GM18526 (cell line): ENCODE measurements around the gene PROCA1.

Source experiments
- POLR2A ChIP-seq: IDR thresholded peaks from 3 replicates; pipeline ENCODE4 v1.6.1; 2011; ENCODE audit not compliant: insufficient read length; ENCODE audit errors: extremely low read depth

The PROCA1 gene, protein sequence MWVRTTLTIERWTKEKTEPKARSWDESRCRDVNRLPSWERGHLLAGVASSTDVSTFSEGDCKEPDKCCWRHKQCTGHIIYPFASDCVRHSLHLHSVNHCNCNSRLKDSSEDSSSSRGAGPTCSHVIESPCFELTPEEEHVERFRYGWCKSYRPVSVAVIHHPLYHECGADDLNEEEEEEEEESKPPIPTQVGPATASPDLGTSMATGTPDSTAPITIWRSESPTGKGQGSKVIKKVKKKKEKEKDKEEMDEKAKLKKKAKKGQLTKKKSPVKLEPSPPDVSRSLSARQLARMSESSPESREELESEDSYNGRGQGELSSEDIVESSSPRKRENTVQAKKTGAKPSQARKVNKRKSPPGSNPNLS

DNA sequence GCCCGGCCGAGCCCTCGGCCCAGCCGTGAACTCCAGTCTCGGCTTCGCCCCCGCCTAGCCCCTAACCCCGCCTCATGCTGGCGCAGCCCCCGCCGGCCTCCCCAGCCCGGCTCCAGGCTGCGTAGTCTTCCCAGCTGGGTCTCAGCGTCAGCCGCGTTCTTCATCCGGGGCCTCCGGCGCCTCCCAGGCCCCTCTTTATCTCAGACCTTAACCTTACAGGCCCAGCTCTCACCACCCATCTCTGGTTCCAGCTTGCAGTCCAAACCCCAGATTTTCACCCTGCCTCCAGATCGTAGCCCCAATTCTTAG is at the start of gene PROCA1:
Gene PROCA1 (minus strand): TSS at position 166 of the 309 bp plus-strand sequence. CDS start 228 bp downstream, outside the sequence.
- TF ChIP-seq POLR2A, result no peak

DNA sequence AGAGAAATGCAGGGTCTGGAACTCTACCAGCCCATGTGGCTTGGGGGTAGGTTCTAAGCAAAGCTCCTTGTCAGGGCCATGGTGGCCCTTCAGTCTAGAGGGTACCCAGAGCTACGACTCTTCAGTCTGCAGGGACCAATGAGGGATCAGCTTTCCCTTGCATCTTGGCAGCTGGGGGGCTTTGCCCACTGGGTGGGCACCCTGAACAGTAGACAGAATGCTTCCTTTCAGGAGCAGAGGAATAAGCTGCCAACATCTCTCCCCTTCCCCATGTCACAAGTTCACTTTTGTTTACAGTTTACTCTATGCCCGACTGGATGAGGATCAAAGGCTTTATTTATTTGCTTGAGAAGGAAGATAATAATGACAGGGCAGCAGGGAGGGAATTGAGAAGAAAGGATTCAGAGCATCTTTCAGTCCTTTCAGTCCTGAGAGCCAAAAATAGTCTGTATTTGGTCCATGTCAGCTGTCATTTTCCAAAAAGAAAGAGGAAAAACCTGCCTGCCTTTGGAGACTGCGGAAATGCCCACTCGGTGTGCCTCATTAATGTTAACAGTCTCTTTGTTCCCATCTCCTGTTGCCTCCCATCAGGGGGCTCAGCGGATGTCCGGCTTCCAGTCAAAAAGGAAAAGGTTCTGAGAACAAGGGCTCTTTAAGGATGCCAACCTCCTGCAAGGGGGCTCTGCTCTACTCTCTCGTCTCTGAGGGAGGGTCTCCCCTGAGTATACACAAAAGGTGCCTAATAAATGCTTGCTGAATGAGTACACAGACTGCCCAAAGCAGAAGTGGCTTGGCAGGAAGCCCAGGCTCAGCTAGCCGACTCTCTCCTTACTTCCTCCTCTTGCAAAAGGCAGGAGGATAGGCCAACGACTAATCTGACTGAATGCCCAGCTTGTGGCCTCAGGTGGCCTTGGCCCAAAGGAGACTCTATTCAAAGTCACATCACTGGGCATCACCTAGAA is 49.2 kb upstream of the PROCA1 start:
- no peak for TF ChIP-seq POLR2A

DNA sequence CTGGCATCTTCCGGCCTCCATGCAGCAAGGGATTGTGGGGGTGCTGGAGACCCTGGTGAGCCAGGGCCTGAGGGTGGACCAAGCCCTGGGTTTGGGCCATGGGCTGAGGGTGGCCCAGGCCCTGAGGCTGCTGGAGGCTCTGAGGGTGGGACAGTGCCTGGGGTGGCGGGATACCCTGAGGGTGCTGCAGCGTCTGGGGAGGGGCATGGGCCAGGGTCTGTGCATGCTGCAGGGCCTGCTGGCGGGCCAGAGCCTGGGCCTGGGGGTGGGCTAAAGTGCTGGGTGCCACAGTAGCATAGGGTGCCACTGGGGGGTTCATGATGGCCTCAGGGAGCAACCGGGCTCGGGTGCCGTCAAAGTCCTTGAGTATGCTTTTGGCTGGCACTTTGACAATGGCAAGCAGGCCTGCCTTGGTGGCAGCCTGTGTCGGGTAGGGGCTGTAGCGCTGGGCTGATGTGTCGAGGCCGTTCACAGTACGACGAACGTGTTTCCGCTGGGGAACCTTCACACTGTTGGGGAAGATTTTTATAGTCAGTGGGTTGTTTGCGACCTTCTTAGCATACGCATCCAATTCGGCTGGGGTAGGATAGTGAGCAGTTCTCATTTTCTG is 47.7 kb upstream of the PROCA1 start:
- TF ChIP-seq POLR2A, result no peak

DNA sequence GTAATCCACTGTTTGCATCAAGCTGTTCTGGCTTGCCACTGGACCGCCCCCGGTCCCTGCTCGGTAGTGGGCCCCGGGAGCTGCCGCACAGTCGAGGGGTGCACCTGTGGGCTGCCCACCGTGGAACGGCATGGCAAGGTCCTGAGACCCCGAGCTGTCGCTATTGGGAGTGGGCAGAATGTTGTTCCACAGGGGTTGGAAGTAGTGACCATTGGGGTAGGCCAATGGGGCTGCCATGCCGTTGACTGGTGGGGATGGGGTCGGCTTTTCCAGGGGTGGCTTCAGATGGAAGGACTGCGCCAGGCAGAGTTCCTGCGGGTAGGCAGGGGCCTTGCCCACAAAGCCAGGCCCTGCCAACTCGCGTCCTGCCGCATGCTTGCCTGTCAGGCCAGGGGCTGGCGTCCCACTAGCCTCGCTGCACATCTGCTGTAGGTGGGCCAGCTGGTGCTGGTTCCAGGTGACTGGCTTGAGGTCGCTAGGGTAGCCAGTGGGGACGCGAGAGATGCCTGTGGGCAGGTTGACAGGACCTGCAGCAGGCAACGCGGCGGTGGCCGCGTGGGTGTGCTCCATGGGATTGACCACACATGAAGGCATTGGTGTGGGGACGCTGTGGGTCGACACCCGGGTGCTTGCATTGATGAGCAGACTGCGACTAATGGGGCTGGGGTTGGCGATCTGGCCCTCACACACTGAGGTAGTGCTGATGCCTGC is 46.9 kb upstream of the PROCA1 start:
- no peak for TF ChIP-seq POLR2A

DNA sequence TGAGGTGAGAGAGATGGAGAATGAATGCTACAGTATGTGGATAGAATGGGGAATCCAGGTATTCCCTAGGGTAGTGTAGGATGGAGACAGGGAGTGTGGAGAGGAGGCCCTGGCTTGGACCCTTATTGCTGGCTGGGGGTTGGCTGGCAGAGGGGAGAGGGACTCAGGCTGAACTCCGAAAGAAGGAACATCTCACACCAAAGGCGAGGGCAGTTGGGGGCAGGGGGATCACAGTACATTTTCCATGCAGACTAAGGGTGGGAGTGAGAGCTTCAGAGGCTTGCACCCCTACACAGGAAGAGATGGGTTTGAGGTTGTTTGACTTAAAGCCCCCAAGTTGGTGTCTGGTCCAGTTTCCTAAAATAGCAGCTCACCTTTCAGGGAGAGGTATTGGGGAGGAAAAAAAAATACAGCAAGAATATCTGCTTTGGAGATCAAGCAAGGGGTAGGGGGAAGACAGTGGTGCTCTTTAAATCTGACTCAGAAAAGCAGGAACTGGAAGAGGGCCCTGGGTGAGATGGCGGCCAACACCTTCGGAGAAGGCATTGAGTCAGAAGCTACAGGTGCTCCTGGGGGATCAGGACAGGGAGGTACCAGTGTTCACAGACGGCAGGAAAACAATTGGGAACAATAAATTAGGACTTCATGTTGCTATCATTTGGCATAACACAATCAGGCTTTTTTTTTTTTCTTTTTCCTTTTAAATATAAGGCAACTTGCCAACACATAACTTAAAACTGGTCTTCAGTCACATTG is 44.5 kb upstream of the PROCA1 start:
- no peak for TF ChIP-seq POLR2A

DNA sequence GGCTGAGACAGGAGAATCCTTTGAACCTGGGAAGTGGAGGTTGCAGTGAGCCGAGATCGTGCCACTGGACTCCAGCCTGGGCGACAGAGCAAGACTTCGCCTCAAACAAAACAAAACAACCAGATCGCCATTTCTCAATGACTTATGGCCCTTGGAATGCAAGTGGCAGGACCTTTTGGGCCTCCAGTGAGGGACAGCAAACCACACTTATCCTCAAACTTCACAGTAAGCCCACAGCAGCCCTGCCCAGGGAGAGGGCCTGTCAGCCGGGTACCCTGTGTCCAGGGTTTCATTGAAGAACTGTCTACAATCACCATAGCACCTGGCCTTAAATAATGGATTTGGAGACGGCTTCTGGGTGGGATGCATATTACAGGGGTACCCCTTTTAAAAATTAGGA is 43.8 kb upstream of the PROCA1 start:
- no peak for TF ChIP-seq POLR2A

DNA sequence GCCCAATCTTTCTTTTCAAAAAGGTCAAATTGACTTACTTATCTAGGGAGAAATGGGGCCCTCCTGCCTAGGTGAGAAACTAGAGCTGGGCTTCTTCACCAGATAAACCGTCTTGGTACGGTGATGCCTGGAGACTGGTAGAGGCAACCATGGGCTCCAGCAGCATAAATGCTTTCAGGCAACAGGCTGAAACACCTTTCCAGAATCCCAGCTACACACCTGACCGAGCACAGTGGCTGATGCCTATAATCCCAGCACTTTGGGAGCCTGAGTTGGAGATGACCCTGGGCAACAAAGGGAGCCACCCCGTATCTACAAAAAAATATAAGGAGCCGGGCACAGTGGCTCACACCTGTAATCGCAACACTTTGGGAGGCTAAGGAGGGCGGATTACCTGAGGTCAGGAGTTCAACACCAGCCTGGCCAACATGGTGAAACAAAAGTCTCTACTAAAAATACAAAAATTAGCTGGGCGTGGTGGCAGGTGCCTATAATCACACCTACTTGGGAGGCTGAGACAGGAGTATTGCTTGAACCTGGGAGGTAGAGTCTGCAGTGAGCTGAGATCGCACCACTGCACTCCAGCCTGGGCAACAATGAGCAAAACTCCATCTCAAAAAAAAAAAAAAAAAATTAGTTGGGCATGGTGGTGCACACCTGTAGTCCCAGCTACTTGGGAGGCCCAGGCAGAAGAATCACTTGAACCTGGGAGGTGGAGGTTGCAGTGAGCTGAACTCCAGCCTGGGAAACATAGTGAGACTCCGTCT is 40.1 kb upstream of the PROCA1 start:
- no peak for TF ChIP-seq POLR2A

DNA sequence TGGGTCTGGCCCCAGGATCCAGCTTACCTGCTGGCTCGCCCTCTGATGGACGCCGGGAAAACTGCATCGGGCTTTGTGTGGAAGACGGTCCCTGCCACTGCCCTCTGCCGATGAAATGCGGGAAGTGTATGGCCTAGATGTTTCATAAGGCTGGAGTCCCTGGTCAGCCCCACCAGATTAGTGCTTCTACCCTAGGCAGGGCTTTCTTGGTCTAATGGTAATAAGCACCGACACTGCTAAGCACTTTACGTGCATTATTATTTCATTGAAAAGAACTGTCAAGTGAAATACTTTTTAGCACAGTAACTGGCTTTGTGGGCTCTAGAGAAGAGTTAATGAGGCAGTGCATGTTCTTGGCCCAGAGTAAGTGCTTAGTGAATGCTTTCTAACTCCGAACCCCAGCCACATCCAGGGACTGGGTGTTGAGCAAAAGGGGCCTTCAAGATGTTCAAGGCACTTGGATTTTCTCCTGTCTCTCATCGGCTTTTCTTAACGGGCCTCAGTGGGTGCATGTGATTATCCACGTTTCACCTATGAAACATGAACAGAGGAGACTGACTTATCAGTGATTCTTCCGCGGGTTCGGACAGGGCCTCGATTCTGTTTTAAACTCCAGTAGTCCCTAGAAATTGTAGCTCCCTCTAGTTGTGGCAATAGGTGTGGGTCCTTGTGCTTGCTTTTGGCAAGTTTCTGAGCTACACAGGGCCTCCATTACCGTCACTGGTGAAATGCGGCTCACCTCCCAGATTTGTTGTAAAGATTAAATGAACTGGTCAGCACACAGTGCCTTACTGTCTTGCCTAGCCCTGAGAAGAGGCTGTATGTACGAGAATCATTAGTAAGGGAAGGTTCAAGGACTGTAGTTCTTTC is 38.7 kb upstream of the PROCA1 start:
- TF ChIP-seq POLR2A, result no peak

DNA sequence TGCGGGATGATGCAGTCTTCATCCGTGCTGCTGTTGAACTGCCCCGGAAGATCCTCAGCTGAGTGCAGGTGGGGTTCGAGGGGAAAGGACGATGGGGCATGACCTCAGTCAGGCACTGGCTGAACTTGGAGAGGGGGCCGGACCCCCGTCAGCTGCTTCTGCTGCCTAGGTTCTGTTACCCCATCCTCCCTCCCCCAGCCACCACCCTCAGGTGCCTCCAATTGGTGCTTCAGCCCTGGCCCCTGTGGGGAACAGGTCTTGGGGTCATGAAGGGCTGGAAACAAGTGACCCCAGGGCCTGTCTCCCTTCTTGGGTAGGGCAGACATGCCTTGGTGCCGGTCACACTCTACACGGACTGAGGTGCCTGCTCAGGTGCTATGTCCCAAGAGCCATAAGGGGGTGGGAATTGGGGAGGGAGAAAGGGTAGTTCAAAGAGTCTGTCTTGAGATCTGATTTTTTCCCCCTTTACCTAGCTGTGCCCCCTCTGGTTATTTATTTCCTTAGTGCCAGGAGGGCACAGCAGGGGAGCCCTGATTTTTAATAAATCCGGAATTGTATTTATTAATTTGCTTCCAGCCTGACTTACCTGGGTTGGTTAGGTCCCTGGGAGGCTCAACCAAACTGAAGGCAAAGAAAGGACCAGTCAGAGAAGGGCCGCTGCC is 38.0 kb upstream of the PROCA1 start:
- no peak for TF ChIP-seq POLR2A

DNA sequence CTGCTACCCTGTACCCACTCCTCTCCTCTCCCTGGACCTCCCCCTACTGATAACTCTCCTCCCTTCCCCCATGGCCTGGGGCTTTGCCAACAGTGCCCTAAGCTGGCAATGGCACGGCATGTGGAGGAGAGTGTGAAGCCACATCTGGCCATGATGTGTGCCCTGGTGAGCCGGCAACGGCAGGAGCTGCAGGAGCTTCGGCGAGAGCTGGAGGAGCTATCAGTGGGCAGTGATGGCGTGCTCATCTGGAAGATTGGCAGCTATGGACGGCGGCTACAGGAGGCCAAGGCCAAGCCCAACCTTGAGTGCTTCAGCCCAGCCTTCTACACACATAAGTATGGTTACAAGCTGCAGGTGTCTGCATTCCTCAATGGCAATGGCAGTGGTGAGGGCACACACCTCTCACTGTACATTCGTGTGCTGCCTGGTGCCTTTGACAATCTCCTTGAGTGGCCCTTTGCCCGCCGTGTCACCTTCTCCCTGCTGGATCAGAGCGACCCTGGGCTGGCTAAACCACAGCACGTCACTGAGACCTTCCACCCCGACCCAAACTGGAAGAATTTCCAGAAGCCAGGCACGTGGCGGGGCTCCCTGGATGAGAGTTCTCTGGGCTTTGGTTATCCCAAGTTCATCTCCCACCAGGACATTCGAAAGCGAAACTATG is 37.3 kb upstream of the PROCA1 start:
- TF ChIP-seq POLR2A, result no peak

DNA sequence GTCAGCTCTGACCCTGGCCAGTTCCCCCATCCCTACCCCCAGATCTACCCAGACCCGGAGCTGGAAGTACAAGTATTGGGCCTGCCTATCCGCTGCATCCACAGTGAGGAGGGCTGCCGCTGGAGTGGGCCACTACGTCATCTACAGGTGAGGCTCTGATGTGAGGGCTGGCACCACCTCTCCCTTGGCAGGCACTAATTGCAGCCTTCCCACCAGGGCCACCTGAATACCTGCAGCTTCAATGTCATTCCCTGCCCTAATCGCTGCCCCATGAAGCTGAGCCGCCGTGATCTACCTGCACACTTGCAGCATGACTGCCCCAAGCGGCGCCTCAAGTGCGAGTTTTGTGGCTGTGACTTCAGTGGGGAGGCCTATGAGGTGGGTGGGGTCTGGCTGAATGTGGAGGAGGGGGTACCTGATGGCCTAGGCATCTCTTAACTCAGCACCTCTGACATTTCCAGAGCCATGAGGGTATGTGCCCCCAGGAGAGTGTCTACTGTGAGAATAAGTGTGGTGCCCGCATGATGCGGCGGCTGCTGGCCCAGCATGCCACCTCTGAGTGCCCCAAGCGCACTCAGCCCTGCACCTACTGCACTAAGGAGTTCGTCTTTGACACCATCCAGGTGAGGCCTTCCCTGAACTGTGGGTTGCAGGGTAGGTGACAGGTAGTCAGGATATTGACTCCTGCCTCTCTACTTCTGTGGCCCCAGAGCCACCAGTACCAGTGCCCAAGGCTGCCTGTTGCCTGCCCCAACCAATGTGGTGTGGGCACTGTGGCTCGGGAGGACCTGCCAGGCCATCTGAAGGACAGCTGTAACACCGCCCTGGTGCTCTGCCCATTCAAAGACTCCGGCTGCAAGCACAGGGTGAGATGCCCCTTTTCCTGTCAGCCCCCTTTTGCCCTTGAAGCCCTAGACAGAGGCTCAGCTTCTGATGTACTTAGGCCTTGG is 36.4 kb upstream of the PROCA1 start:
- TF ChIP-seq POLR2A, result no peak
